Skin of body (tissue), 1 donor: ENCODE data around the gene FBXO2. TPM values are rescaled to one million over a fixed set of nuclear protein-coding genes. Genes with fewer than 3 reads are reported as not detected.

Experiments
- total RNA-seq: library from RNA; depleted of rRNA; stranded (reverse); fragments of >200 nt; gene quantifications from one replicate; pipeline ENCODE4 v1.2.3, GENCODE V29; 2014

The FBXO2 gene
- total RNA-seq, 1 donor from 2014 or later: 0.99 TPM

Other genes starting within 250 kb of the FBXO2 start
- gene DISP3, start 175.3 kb downstream of the FBXO2 start, total RNA-seq: 0.30 TPM
- gene FBXO44, start 448 bp upstream of the FBXO2 start, total RNA-seq: 9.3 TPM
- gene FBXO6, start 9.8 kb upstream of the FBXO2 start, total RNA-seq: 5.1 TPM
- 21.6 TPM for gene MAD2L2, start 26.7 kb upstream of the FBXO2 start, total RNA-seq
- 0.59 TPM for gene DRAXIN, start 37.3 kb upstream of the FBXO2 start, total RNA-seq
- 15.7 TPM for gene AGTRAP, start 81.7 kb upstream of the FBXO2 start, total RNA-seq
- gene C1orf167, start 107.8 kb upstream of the FBXO2 start, total RNA-seq: 0.69 TPM
- 22.5 TPM for gene MTHFR, start 151.5 kb upstream of the FBXO2 start, total RNA-seq
- 9.4 TPM for gene CLCN6, start 151.8 kb upstream of the FBXO2 start, total RNA-seq
- 1.3 TPM for gene NPPA, start 193.4 kb upstream of the FBXO2 start, total RNA-seq
- gene NPPB, start 204.5 kb upstream of the FBXO2 start, total RNA-seq: not detected